Liver (tissue), 3 donors: Measurements from ENCODE around the gene CNTN2.

Experiments used
- CTCF ChIP-seq: fragments of 150-350 bp; IDR thresholded peaks from 2 replicates; pipeline ENCODE4 v1.5.1; 2017; ENCODE audit warnings: improper control_type of control experiment, low read depth, low read length; ENCODE audit not compliant: missing input control
- TAF1 ChIP-seq: conservative IDR thresholded peaks from 2 replicates; pipeline ENCODE4 v1.6.1; 2016; ENCODE audit warnings: antibody characterized with exemption, mild to moderate bottlenecking
- ZBTB33 ChIP-seq: IDR thresholded peaks from 2 replicates; pipeline ENCODE4 v1.6.1; 2016; ENCODE audit warnings: antibody characterized with exemption
- donor health status: healthy.
- donor health status: healthy.

GRCh38 chr1:205015241-205015640 is 27.8 kb upstream of the CNTN2 start:
- TF ChIP-seq TAF1 = no peak
- TF ChIP-seq ZBTB33 = no peak
- TF ChIP-seq CTCF = no peak
